SK-N-SH treated with all-trans-retinoic acid at 6 μM for 48 hours (cell line): ENCODE results near the gene CABP1.

Experiments
- ATAC-seq: fragments of 200-7000 bp; cut with Tn5 transposase; 3 replicates; pipeline ENCODE4 v1.9.1; 2020; ENCODE audit warnings: mild to moderate bottlenecking, moderate library complexity
- ARNTL ChIP-seq: fragments of 450-650 bp; formaldehyde crosslinking; IDR thresholded peaks from 2 replicates; pipeline ENCODE4 v1.5.0; 2020; ENCODE audit warnings: low read depth, mild to moderate bottlenecking, moderate library complexity, borderline replicate concordance
- BACH2 ChIP-seq: fragments of 250-450 bp; sonication (Bioruptor Pico); IDR thresholded peaks from 2 replicates; pipeline ENCODE4 v1.9.0; 2021; ENCODE audit warnings: mild to moderate bottlenecking, borderline replicate concordance
- CSDC2 ChIP-seq: fragments of 250-450 bp; sonication (Bioruptor Pico); IDR thresholded peaks from 2 replicates; pipeline ENCODE4 v1.5.0; 2020; ENCODE audit warnings: mild to moderate bottlenecking, moderate library complexity
- ESRRG ChIP-seq: fragments of 250-450 bp; sonication (Bioruptor Pico); IDR thresholded peaks from 2 replicates; pipeline ENCODE4 v1.6.1; 2021; ENCODE audit warnings: mild to moderate bottlenecking
- GLIS3 ChIP-seq: fragments of 250-450 bp; sonication (Bioruptor Pico); IDR thresholded peaks from 2 replicates; pipeline ENCODE4 v1.5.0; 2020; ENCODE audit warnings: mild to moderate bottlenecking, moderate library complexity
- ISL1 ChIP-seq: fragments of 250-450 bp; sonication (Bioruptor Pico); IDR thresholded peaks from 2 replicates; pipeline ENCODE4 v2.1.2; 2022; ENCODE audit warnings: mild to moderate bottlenecking, moderate library complexity
- PPARA ChIP-seq: fragments of 250-450 bp; sonication (Bioruptor Pico); IDR thresholded peaks from 2 replicates; pipeline ENCODE4 v1.5.0; 2020; ENCODE audit warnings: mild to moderate bottlenecking, borderline replicate concordance
- RARB ChIP-seq: fragments of 250-450 bp; sonication (Bioruptor Pico); IDR thresholded peaks from 2 replicates; pipeline ENCODE4 v1.8.0; 2021; ENCODE audit warnings: mild to moderate bottlenecking, moderate library complexity
- SNAI2 ChIP-seq: fragments of 250-450 bp; sonication (Bioruptor Pico); IDR thresholded peaks from 2 replicates; pipeline ENCODE4 v1.5.0; 2020; ENCODE audit warnings: mild to moderate bottlenecking, moderate library complexity
- TCF4 ChIP-seq: fragments of 250-450 bp; sonication (Bioruptor Pico); IDR thresholded peaks from 2 replicates; pipeline ENCODE4 v1.8.0; 2021; ENCODE audit warnings: mild to moderate bottlenecking, moderate library complexity, borderline replicate concordance
- TOX ChIP-seq: fragments of 250-450 bp; sonication (Bioruptor Pico); IDR thresholded peaks from 2 replicates; pipeline ENCODE4 v1.8.0; 2021; ENCODE audit warnings: mild to moderate bottlenecking, moderate library complexity, borderline replicate concordance
- ZC3H10 ChIP-seq: fragments of 250-450 bp; sonication (Bioruptor Pico); IDR thresholded peaks from 2 replicates; pipeline ENCODE4 v1.5.1; 2021; ENCODE audit warnings: mild to moderate bottlenecking, moderate library complexity
- ZFP3 ChIP-seq: fragments of 250-450 bp; sonication (Bioruptor Pico); IDR thresholded peaks from 2 replicates; pipeline ENCODE4 v1.5.0; 2020; ENCODE audit warnings: mild to moderate bottlenecking, moderate library complexity
- ZFP30 ChIP-seq: fragments of 450-650 bp; formaldehyde crosslinking; IDR thresholded peaks from 2 replicates; pipeline ENCODE4 v1.5.0; 2022; ENCODE audit warnings: mild to moderate bottlenecking, moderate library complexity
- ZNF565 ChIP-seq: fragments of 450-650 bp; formaldehyde crosslinking; conservative IDR thresholded peaks from 2 replicates; pipeline ENCODE4 v1.5.0; 2020; ENCODE audit warnings: low read depth, mild to moderate bottlenecking, moderate library complexity
- ZNF70 ChIP-seq: fragments of 450-650 bp; formaldehyde crosslinking; IDR thresholded peaks from 2 replicates; pipeline ENCODE4 v1.5.0; 2020; ENCODE audit warnings: mild to moderate bottlenecking, moderate library complexity
- ZNF8 ChIP-seq: fragments of 450-650 bp; formaldehyde crosslinking; IDR thresholded peaks from 2 replicates; pipeline ENCODE4 v1.5.0; 2020; ENCODE audit warnings: mild to moderate bottlenecking, moderate library complexity
- TF ChIP-seq, protein P1 (sequence below): fragments of 250-450 bp; sonication (Bioruptor Pico); IDR thresholded peaks from 2 replicates; pipeline ENCODE4 v1.8.0; 2020; ENCODE audit warnings: mild to moderate bottlenecking, moderate library complexity, borderline replicate concordance
- TF ChIP-seq, protein P2 (sequence below): fragments of 250-450 bp; sonication (Bioruptor Pico); IDR thresholded peaks from 2 replicates; pipeline ENCODE4 v1.5.0; 2020; ENCODE audit warnings: mild to moderate bottlenecking, moderate library complexity
- TF ChIP-seq, protein P3 (sequence below): fragments of 250-450 bp; sonication (Bioruptor Pico); IDR thresholded peaks from 2 replicates; pipeline ENCODE4 v1.5.1; 2021; ENCODE audit warnings: mild to moderate bottlenecking, moderate library complexity

Gene CABP1

DNA sequence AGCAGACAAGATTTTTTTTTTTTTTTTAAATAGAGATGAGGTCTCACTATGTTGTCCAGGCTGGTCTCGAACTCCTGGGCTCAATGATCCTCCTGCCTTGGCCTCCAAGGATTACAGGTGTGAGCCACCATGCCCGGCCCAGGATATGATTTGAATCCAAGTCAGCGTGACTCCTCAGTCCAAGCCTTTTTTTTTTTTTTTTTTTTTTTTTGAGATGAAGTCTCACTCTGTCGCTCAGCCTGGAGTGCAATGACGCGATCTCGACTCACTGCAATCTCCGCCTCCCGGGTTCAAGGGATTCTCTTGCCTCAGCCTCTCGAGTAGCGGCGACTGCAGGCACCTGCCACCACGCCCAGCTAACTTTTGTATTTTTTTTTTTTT lies 6.9 kb downstream of the CABP1 start (continued):
- TF ChIP-seq, protein P1, sequence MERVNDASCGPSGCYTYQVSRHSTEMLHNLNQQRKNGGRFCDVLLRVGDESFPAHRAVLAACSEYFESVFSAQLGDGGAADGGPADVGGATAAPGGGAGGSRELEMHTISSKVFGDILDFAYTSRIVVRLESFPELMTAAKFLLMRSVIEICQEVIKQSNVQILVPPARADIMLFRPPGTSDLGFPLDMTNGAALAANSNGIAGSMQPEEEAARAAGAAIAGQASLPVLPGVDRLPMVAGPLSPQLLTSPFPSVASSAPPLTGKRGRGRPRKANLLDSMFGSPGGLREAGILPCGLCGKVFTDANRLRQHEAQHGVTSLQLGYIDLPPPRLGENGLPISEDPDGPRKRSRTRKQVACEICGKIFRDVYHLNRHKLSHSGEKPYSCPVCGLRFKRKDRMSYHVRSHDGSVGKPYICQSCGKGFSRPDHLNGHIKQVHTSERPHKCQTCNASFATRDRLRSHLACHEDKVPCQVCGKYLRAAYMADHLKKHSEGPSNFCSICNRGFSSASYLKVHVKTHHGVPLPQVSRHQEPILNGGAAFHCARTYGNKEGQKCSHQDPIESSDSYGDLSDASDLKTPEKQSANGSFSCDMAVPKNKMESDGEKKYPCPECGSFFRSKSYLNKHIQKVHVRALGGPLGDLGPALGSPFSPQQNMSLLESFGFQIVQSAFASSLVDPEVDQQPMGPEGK (CRISPR knock-in tag), result no peak

DNA sequence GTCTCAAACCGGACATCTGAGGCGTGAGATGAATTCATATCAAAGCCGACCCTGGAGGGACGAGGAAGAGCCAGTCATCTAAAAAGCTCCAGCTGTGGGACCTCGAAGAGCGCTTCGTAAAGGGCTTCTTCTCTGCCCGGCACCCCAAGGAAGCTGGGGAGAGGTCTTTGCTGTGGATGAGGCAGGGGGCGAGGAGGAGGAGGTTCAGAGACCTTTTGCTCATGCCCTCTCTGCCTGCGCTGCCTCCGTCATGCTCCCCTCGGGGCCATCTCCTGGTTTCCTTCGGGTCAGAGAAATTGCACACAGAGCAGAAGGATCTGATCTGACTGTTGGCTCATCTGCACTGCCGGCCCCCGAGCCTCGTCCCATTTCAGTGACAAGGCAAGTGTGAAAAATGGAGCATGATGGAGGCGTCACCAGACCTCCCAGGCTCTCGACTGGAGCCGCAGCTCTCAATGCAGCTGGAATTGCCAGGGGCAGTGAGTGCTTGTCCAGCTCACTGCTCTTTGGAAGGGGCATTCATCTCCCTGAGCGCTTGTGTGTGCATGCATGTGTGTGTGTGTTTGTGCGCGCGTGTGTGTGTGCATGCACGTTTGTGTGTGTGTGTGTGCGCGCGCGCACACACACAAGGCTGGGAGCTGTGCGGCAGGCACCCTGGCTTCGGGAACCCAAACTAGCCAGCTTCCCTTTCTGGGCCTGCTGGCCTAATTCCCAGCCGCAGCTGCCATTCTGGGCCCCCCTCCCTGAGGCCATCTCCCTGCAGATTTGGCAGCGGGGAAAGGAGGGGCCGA lies 9.2 kb downstream of the CABP1 start:
- TF ChIP-seq, protein P1 (CRISPR knock-in tag), result no peak
- TF ChIP-seq ZNF565 (CRISPR knock-in tag) (no peak), RARB (no peak), TOX (CRISPR knock-in tag) (no peak), ARNTL (no peak), ESRRG (CRISPR knock-in tag) (no peak), ZNF8 (CRISPR knock-in tag) (no peak), ZC3H10 (CRISPR knock-in tag) (no peak), TCF4 (CRISPR knock-in tag) (no peak)
- TF ChIP-seq, protein P2, sequence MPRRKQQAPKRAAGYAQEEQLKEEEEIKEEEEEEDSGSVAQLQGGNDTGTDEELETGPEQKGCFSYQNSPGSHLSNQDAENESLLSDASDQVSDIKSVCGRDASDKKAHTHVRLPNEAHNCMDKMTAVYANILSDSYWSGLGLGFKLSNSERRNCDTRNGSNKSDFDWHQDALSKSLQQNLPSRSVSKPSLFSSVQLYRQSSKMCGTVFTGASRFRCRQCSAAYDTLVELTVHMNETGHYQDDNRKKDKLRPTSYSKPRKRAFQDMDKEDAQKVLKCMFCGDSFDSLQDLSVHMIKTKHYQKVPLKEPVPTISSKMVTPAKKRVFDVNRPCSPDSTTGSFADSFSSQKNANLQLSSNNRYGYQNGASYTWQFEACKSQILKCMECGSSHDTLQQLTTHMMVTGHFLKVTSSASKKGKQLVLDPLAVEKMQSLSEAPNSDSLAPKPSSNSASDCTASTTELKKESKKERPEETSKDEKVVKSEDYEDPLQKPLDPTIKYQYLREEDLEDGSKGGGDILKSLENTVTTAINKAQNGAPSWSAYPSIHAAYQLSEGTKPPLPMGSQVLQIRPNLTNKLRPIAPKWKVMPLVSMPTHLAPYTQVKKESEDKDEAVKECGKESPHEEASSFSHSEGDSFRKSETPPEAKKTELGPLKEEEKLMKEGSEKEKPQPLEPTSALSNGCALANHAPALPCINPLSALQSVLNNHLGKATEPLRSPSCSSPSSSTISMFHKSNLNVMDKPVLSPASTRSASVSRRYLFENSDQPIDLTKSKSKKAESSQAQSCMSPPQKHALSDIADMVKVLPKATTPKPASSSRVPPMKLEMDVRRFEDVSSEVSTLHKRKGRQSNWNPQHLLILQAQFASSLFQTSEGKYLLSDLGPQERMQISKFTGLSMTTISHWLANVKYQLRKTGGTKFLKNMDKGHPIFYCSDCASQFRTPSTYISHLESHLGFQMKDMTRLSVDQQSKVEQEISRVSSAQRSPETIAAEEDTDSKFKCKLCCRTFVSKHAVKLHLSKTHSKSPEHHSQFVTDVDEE (CRISPR knock-in tag), result no peak
- TF ChIP-seq, protein P3, sequence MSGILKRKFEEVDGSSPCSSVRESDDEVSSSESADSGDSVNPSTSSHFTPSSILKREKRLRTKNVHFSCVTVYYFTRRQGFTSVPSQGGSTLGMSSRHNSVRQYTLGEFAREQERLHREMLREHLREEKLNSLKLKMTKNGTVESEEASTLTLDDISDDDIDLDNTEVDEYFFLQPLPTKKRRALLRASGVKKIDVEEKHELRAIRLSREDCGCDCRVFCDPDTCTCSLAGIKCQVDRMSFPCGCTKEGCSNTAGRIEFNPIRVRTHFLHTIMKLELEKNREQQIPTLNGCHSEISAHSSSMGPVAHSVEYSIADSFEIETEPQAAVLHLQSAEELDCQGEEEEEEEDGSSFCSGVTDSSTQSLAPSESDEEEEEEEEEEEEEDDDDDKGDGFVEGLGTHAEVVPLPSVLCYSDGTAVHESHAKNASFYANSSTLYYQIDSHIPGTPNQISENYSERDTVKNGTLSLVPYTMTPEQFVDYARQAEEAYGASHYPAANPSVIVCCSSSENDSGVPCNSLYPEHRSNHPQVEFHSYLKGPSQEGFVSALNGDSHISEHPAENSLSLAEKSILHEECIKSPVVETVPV (CRISPR knock-in tag), result no peak
- peak; percentile 4; the same call in 2 of the 3 replicates for ATAC-seq

DNA sequence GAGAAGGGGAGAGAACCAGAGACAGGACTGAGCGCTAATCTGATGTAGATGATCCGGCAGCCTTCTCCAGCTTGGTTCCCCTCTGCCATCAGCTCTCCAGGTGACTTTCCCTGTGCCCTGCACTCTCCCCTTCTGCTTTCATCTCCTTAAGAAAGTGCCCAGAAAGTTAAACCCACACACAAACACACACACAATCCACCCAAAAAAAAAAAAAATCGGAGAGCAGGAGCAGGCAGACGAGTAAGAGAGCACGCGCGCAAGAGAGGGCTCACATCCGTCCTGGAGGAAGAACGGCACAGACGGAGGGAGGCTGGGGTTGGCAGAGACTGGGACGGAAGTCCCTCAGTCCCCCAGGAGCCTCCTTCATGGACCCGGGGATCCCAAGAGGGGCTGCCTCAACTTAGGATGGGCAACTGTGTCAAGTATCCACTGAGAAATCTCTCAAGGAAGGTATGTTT lies 9.8 kb downstream of the CABP1 start:
- no peak for TF ChIP-seq ZNF8 (CRISPR knock-in tag)
- no peak for TF ChIP-seq ZC3H10 (CRISPR knock-in tag)
- no peak for TF ChIP-seq TOX (CRISPR knock-in tag)
- no peak for ATAC-seq

DNA sequence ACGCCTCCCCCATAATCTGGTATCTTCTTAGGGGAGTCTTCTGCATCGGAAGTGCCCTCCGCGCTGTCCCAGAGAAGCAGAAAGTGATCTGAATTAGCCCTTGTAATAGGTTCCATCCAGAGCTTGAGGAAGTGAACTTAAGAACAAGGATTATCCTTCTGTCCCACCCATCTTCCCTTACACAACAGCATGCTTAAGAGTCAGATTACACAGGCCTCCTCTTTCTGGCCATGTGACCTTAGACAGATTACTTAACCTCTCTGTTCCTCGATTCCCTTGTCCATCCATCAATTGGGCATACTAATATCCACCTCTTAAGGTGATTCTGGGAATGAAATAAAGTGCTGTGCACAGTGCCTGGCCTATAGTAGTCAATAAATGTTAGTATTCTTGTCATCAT lies 11.4 kb downstream of the CABP1 start:
- ATAC-seq, result no peak
- TF ChIP-seq ZNF565 (CRISPR knock-in tag), result no peak
- TF ChIP-seq ZNF70 (CRISPR knock-in tag), result no peak
- TF ChIP-seq PPARA (CRISPR knock-in tag), result no peak
- no peak for TF ChIP-seq ESRRG (CRISPR knock-in tag)
- TF ChIP-seq ZFP3, result no peak
- TF ChIP-seq ZFP30, result no peak
- no peak for TF ChIP-seq SNAI2 (CRISPR knock-in tag)
- TF ChIP-seq TOX (CRISPR knock-in tag), result no peak
- no peak for TF ChIP-seq BACH2 (CRISPR knock-in tag)
- TF ChIP-seq, protein P1 (CRISPR knock-in tag), result no peak
- TF ChIP-seq GLIS3 (CRISPR knock-in tag), result no peak
- TF ChIP-seq, protein P3 (CRISPR knock-in tag), result no peak
- no peak for TF ChIP-seq CSDC2 (CRISPR knock-in tag)
- no peak for TF ChIP-seq ISL1 (CRISPR knock-in tag)
